Activated T-helper 17 cell treated with anti-CD3 and anti-CD28 coated beads, Interleukin-2, amount 50 U/mL, for 72 hours (primary cell): ENCODE results near the gene MYH7. TPM values are rescaled to one million over a fixed set of nuclear protein-coding genes. Genes with fewer than 3 reads are reported as not detected.
"Not testable (repeated sequence)": the region's sequence is repeated elsewhere in the genome, so short reads cannot be mapped to it uniquely, and the experiment has no call there.

Experiments used
- ATAC-seq: fragments of 150-1000 bp; cut with Tn5 transposase; replicated peaks from 2 replicates; pipeline ENCODE4 v1.10.0; 2021; ENCODE audit warnings: mild to moderate bottlenecking, moderate library complexity
- H3K27ac Mint-ChIP-seq: one replicate; pipeline ENCODE4 v1.8.0; 2022; ENCODE audit warnings: mixed read lengths
- H3K27me3 Mint-ChIP-seq: one replicate; pipeline ENCODE4 v1.8.0; 2022; ENCODE audit warnings: mixed read lengths
- H3K36me3 Mint-ChIP-seq: one replicate; pipeline ENCODE4 v1.8.0; 2022; ENCODE audit warnings: low read depth, mild to moderate bottlenecking, mixed read lengths
- H3K4me1 Mint-ChIP-seq: one replicate; pipeline ENCODE4 v1.8.0; 2022; ENCODE audit warnings: mixed read lengths
- H3K4me3 Mint-ChIP-seq: one replicate; pipeline ENCODE4 v1.8.0; 2022; ENCODE audit warnings: mild to moderate bottlenecking, mixed read lengths
- H3K9me3 Mint-ChIP-seq: one replicate; pipeline ENCODE4 v1.8.0; 2022; ENCODE audit warnings: mixed read lengths
- total RNA-seq, 2 donors: library from RNA; stranded (reverse); gene quantifications; one replicate each; pipeline ENCODE4 v1.2.3, GENCODE V29; 2022

Gene MYH7
- total RNA-seq, 2 donors from 2014 or later, result 0.13 to 0.19 TPM

- H3K27me3 Mint-ChIP-seq, result peaks cover 6% of the 10 kb centered on the region
- no peaks in the 10 kb centered on the region for H3K4me1 Mint-ChIP-seq
- no peak for ATAC-seq
- H3K9me3 Mint-ChIP-seq, result no peaks in the 10 kb centered on the region
- no peak overlapping the region for H3K27ac Mint-ChIP-seq
- H3K36me3 Mint-ChIP-seq, result no peaks in the 10 kb centered on the region
- no peak overlapping the region for H3K4me3 Mint-ChIP-seq
Measured at GRCh38 chr14:23428686-23429495, 6.6 kb downstream of the MYH7 start.

- H3K27ac Mint-ChIP-seq, H3K36me3 Mint-ChIP-seq, H3K27me3 Mint-ChIP-seq, H3K4me3 Mint-ChIP-seq, ATAC-seq, H3K4me1 Mint-ChIP-seq, H3K9me3 Mint-ChIP-seq: not testable (repeated sequence)
Measured at GRCh38 chr14:23425798-23426197, 9.7 kb downstream of the MYH7 start.

- H3K27ac Mint-ChIP-seq, result no peak overlapping the region
- ATAC-seq, result no peak
- no peaks in the 10 kb centered on the region for H3K4me1 Mint-ChIP-seq
- peaks cover 2% of the 10 kb centered on the region for H3K27me3 Mint-ChIP-seq
- no peaks in the 10 kb centered on the region for H3K36me3 Mint-ChIP-seq
- H3K4me3 Mint-ChIP-seq, result no peak overlapping the region
- no peaks in the 10 kb centered on the region for H3K9me3 Mint-ChIP-seq
Measured at GRCh38 chr14:23425169-23425568, 10.3 kb downstream of the MYH7 start.

DNA sequence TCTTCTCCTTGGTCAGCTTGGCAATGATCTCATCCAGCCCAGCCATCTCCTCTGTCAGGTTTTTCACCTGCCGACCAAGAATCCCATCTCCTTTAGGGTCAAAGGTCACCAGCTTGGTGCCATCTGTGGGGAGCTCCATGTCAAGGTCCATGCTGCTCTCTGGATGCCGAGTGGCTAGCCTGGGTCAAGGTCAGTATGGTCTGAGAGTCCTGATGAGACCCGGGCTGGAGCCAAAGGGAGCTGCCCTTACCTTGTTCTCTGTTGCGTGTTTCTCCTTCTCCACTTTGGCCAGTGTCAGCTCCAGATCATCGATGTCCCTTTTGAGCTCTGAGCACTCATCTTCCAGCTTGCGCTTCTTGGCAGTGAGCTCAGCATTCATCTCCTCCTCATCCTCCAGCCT is 11.8 kb downstream of the MYH7 start:
- no peak for ATAC-seq
- Mint-ChIP-seq H3K4me3 (no peak overlapping the region), H3K4me1 (no peaks in the 10 kb centered on the region), H3K36me3 (no peaks in the 10 kb centered on the region), H3K27ac (peak overlapping the region; percentile 32), H3K9me3 (no peaks in the 10 kb centered on the region), H3K27me3 (peaks cover 3% of the 10 kb centered on the region)

DNA sequence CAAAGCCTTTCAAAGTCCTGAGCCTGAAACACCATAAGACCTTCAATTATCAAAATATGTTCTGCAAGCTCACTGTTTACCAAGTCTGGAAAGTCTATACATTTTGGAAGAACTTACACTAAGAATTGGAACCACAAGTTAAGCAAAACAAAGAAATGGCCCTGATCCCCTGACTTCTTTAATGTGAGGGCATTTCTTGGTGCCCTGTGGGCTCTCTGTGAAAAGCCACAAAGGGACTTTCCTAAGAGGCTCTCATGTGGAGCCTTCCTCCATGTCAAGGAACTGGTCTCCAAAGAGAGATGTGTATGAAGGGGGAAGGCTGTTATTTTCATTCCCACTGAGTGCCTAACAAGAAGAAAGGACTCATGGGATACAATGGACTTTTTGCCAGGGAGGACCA is 13.9 kb downstream of the MYH7 start:
- ATAC-seq, result peak; percentile 92
- Mint-ChIP-seq H3K4me1 (no peaks in the 10 kb centered on the region), H3K36me3 (no peaks in the 10 kb centered on the region), H3K27me3 (peaks cover 6% of the 10 kb centered on the region), H3K4me3 (peak overlapping the region; percentile 30), H3K27ac (peak overlapping the region; percentile 67), H3K9me3 (no peaks in the 10 kb centered on the region)

DNA sequence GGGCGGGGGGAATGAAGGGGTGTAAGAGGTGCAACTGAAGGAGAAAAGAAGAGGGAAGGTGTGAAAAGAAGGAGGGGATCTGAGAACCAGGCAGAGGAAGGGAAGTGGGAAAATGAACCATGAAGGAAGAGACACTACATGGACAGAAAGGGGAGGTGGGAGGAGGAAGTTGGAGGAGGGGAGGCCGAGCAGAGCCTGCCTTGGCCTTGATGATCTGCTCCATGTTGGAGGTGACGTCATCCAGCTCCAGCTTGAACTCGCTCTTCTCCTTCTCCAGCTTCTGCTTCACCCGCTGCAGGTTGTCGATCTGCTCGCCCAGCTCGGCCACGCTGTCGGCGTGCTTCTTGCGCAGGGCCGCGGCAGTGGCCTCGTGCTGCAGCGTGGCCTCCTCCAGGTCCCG is 15.8 kb downstream of the MYH7 start:
- H3K9me3 Mint-ChIP-seq, H3K36me3 Mint-ChIP-seq, H3K27ac Mint-ChIP-seq, H3K4me3 Mint-ChIP-seq, ATAC-seq, H3K4me1 Mint-ChIP-seq: not testable (repeated sequence)
- peaks cover 11% of the 10 kb centered on the region for H3K27me3 Mint-ChIP-seq

DNA sequence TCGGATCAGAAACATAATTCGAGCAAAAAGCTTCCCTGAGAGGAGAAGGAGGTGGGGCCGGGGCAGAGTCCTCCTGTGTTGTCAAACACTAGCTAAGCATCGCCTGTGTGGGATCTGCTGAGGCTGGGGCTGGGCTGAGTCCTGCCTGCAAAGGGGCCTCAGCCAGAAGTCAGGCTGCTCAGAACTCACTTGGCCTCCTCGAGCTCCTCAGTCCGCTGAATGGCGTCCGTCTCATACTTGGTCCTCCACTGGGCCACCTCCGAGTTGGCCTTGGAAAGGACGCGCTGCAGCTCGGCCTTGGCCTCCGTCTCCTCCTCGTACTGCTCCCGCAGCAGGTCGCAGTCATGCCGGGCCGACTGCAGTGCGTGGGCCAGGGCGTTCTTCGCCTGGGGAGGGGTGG is 17.4 kb downstream of the MYH7 start:
- Mint-ChIP-seq H3K27me3 (peaks cover 15% of the 10 kb centered on the region), H3K9me3 (no peaks in the 10 kb centered on the region), H3K36me3 (no peaks in the 10 kb centered on the region), H3K27ac (no peak overlapping the region), H3K4me3 (no peak overlapping the region), H3K4me1 (no peaks in the 10 kb centered on the region)
- ATAC-seq, result no peak

DNA sequence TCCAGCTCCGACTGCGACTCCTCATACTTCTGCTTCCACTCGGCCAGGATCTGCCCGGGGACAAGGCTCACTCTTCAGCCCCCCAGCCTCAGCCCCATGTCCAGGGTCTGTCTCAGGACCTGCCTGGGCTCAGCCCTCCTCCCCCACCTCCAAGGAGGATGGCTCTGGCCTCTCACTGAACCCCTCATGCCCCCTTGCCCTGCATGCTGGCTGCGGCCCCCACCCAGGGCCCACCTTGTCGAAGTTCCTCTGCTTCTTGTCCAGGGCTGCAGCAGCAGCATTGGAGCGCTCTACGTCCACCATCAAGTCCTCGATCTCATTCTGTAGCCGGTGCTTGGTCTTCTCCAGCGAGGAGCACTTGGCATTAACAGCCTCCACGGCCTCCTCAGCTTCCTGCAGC is 18.2 kb downstream of the MYH7 start:
- not testable (repeated sequence) for H3K9me3 Mint-ChIP-seq, H3K36me3 Mint-ChIP-seq, H3K4me3 Mint-ChIP-seq, H3K4me1 Mint-ChIP-seq, H3K27ac Mint-ChIP-seq, ATAC-seq
- peaks cover 15% of the 10 kb centered on the region for H3K27me3 Mint-ChIP-seq

GRCh38 chr14:23416801-23417200 is 18.7 kb downstream of the MYH7 start:
- Mint-ChIP-seq H3K9me3 (no peaks in the 10 kb centered on the region), H3K4me1 (no peaks in the 10 kb centered on the region), H3K27ac (no peak overlapping the region), H3K27me3 (peaks cover 17% of the 10 kb centered on the region), H3K36me3 (no peaks in the 10 kb centered on the region), H3K4me3 (no peak overlapping the region)
- ATAC-seq, result no peak

- H3K27ac Mint-ChIP-seq, result no peak overlapping the region
- no peaks in the 10 kb centered on the region for H3K9me3 Mint-ChIP-seq
- ATAC-seq, result no peak
Measured at GRCh38 chr14:23415821-23416778, 19.4 kb downstream of the MYH7 start.

DNA sequence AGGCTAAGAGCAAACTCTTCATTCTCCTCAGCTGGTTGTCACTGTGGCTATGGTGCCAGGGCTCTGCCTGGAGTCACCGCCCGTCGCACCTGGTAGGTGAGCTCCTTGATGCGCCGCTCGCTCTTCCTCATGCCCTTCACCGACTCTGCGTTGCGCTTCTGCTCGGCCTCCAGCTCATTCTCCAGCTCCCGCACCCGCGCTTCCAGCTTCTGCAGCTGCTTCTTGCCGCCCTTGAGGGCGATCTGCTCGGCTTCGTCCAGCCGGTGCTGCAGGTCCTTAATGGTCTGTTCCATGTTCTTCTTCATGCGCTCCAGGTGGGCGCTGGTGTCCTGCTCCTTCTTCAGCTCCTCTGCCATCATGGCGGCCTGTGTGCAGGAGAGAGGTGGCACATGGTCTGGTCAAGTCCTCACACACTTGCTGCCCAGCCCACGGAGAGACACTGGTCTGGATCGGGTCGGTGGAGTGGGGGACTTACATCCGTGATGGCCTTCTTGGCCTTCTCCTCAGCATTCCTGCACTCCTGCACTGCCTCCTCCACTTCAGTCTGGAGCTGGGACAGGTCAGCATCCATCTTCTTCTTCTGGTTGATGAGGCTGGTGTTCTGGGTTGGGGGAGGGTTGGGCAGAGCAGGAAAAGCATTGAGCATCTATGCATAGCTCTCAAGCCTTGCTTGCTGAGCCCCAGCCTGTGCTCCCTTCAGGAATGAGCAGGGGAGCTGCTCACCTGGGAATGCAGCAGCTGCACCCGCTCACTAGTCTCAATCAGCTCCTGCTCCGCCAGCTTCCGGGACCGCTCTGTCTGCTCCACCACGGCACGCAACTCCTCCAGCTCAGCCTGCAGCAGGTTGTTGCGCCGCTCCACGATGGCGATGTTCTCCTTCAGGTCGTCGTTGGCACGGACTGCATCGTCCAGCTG is 20.3 kb downstream of the MYH7 start:
- Mint-ChIP-seq H3K4me1 (no peaks in the 10 kb centered on the region), H3K9me3 (no peaks in the 10 kb centered on the region), H3K27me3 (peaks cover 25% of the 10 kb centered on the region), H3K4me3 (no peak overlapping the region), H3K36me3 (no peaks in the 10 kb centered on the region), H3K27ac (no peak overlapping the region)
- ATAC-seq, result no peak

More at GRCh38 chr14:23415821-23416778, 19.4 kb downstream of the MYH7 start:
- Mint-ChIP-seq H3K4me1 (no peaks in the 10 kb centered on the region), H3K36me3 (no peaks in the 10 kb centered on the region), H3K27me3 (peaks cover 18% of the 10 kb centered on the region), H3K4me3 (no peak overlapping the region)

DNA sequence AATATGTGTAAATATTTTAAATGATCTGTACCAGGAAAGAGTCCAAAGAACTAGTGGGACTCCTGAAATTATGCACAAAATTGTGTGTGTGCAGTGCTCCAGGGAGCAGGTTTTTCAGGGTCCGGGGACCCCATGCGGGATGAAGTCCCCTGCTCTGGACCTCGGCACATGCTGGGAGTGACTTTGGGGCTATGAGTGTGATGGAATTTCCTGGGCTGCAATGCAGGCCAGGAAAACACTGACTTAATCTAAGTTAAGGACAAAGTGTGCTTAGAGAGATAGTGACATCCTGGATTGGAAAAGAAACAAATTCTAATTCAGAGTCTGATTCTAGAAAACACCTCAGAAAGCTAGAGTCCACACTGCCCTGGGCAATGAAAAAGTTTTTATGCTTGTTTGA is 21.2 kb downstream of the MYH7 start:
- peaks cover 24% of the 10 kb centered on the region for H3K27me3 Mint-ChIP-seq
- no peaks in the 10 kb centered on the region for H3K9me3 Mint-ChIP-seq
- no peaks in the 10 kb centered on the region for H3K4me1 Mint-ChIP-seq
- no peak overlapping the region for H3K27ac Mint-ChIP-seq
- H3K4me3 Mint-ChIP-seq, result no peak overlapping the region
- no peak for ATAC-seq
- no peaks in the 10 kb centered on the region for H3K36me3 Mint-ChIP-seq

GRCh38 chr14:23413681-23414080 is 21.8 kb downstream of the MYH7 start:
- Mint-ChIP-seq H3K36me3 (no peaks in the 10 kb centered on the region), H3K27ac (no peak overlapping the region), H3K4me3 (no peak overlapping the region), H3K4me1 (no peaks in the 10 kb centered on the region), H3K27me3 (peaks cover 28% of the 10 kb centered on the region), H3K9me3 (no peaks in the 10 kb centered on the region)
- ATAC-seq, result no peak
